PC-9 (cell line): ENCODE results near the gene GPATCH3. TPM values are rescaled to one million over a fixed set of nuclear protein-coding genes. Genes with fewer than 3 reads are reported as not detected.
"Not testable (repeated sequence)": the region's sequence is repeated elsewhere in the genome, so short reads cannot be mapped to it uniquely, and the experiment has no call there.

Experiments
- BruUV-seq: library from RNA; stranded (reverse); fragments of 400-500 nt; replicated peaks from 2 replicates; lab custom pipeline; 2021; lab: Mats Ljungman, UMichigan
- CTCF ChIA-PET: fragments of 300-600 bp; sonication (Branson Sonifier 250); formaldehyde crosslinking; loops from one replicate; lab custom pipeline; 2022; ENCODE audit warnings: antibody characterized with exemption; lab: Charles Lee
- POLR2A ChIA-PET: fragments of 300-600 bp; sonication (Branson Sonifier 250); formaldehyde crosslinking; loops from one replicate; lab custom pipeline; 2022; ENCODE audit warnings: antibody characterized with exemption; ENCODE audit not compliant: unreplicated experiment; lab: Charles Lee
- DNase-seq, 2 experiments: peaks; one replicate each; pipeline versions ENCODE4 v3.0.0 to v3.0.0-alpha.2; 2015 to 2022; ENCODE audit warnings: mixed read lengths in 1 of 2
- H2AFZ ChIP-seq: fragments of 200-600 bp; sonication (generic); 2 replicates; pipeline ENCODE4 v1.8.1; 2017; ENCODE audit warnings: antibody characterized with exemption
- H3F3A ChIP-seq: fragments of 200-600 bp; sonication (generic); 2 replicates; pipeline ENCODE4 v1.8.1; 2017; ENCODE audit warnings: antibody characterized with exemption, mild to moderate bottlenecking, low read depth; ENCODE audit not compliant: insufficient read depth
- H3K27ac ChIP-seq: fragments of 200-600 bp; sonication (generic); 2 replicates; pipeline ENCODE4 v1.6.1; 2016; ENCODE audit warnings: mixed run types
- H3K27me3 ChIP-seq: fragments of 200-600 bp; sonication (generic); 2 replicates; pipeline ENCODE4 v1.6.1; 2016; ENCODE audit warnings: low read depth, mixed run types; ENCODE audit not compliant: insufficient read depth
- H3K36me3 ChIP-seq: fragments of 200-600 bp; sonication (generic); 2 replicates; pipeline ENCODE4 v1.6.1; 2016; ENCODE audit warnings: low read depth, mixed run types
- H3K4me1 ChIP-seq: fragments of 200-600 bp; sonication (generic); replicated peaks from 2 replicates; pipeline ENCODE4 v1.6.1; 2016; ENCODE audit warnings: mixed run types; ENCODE audit not compliant: insufficient read depth
- H3K4me2 ChIP-seq: fragments of 200-600 bp; sonication (generic); 2 replicates; pipeline ENCODE4 v1.6.1; 2017; ENCODE audit warnings: mixed run types
- H3K4me3 ChIP-seq: fragments of 200-600 bp; sonication (generic); 2 replicates; pipeline ENCODE4 v1.6.1; 2016; ENCODE audit warnings: mixed run types
- H3K79me2 ChIP-seq: fragments of 200-600 bp; sonication (generic); 2 replicates; pipeline ENCODE4 v1.6.1; 2017; ENCODE audit warnings: low read depth, mixed run types
- H3K9me2 ChIP-seq: fragments of 200-600 bp; sonication (generic); 2 replicates; pipeline ENCODE4 v1.8.1; 2017; ENCODE audit warnings: mild to moderate bottlenecking; ENCODE audit not compliant: insufficient read depth
- H3K9me3 ChIP-seq: fragments of 200-600 bp; sonication (generic); 2 replicates; pipeline ENCODE4 v1.8.1; 2016; ENCODE audit warnings: low read depth; ENCODE audit not compliant: insufficient read depth
- H4K20me1 ChIP-seq: fragments of 200-600 bp; sonication (generic); 2 replicates; pipeline ENCODE4 v1.8.1; 2017; ENCODE audit not compliant: insufficient read depth
- CTCF ChIP-seq: fragments of 200-600 bp; sonication (generic); conservative IDR thresholded peaks from 2 replicates; pipeline ENCODE4 v1.6.1; 2017; ENCODE audit warnings: mixed run types, antibody characterized with exemption, mild to moderate bottlenecking, moderate library complexity
- EZH2 ChIP-seq: fragments of 200-600 bp; sonication (generic); IDR thresholded peaks from 2 replicates; pipeline ENCODE4 v1.8.0; 2017; ENCODE audit warnings: antibody characterized with exemption, low read depth
- intact Hi-C: fragments of 100-400 bp; cut with micrococcal nuclease; formaldehyde crosslinking; loops from one replicate; pipeline ENCODE4 v1.10.0; 2022; ENCODE audit not compliant: unreplicated experiment
- total RNA-seq: library from RNA; stranded (reverse); gene quantifications from 2 replicates; pipeline ENCODE4 v1.2.3, GENCODE V29; 2021

The GPATCH3 gene
- total RNA-seq, 1 experiment from 2014 or later, result 13.1 TPM

GRCh38 chr1:26949266-26949925 lies 49.1 kb upstream of the GPATCH3 start:
- Histone ChIP-seq H3K36me3 (0 out of 2 replicates have a peak, but pooled peaks cover 3% of the 10 kb centered on the region), H3K4me2 (no peak overlapping the region), H3K4me1 (no peaks in the 10 kb centered on the region), H3K27ac (no peak overlapping the region), H3F3A (peaks cover 40% of the 10 kb centered on the region; the same call in 1 of the 2 replicates), H3K9me2 (no peaks in the 10 kb centered on the region), H3K4me3 (no peak overlapping the region), H3K9me3 (no peaks in the 10 kb centered on the region), H3K27me3 (no peaks in the 10 kb centered on the region), H3K79me2 (no peaks in the 10 kb centered on the region), H2AFZ (no peak overlapping the region), H4K20me1 (no peaks in the 10 kb centered on the region)
- TF ChIP-seq EZH2, result no peak
- no peak for TF ChIP-seq CTCF
- intact Hi-C loops, result no loop called here
- no peak for DNase-seq
- BruUV-seq, result TSS peak; percentile 11
- POLR2A ChIA-PET, result no interaction called here
- CTCF ChIA-PET, result no interaction called here

- H3K4me1 ChIP-seq, H2AFZ ChIP-seq, intact Hi-C loops, H3K27me3 ChIP-seq, CTCF ChIA-PET, BruUV-seq, H4K20me1 ChIP-seq, POLR2A ChIA-PET, H3K9me3 ChIP-seq, H3K4me3 ChIP-seq, H3K27ac ChIP-seq, H3K79me2 ChIP-seq, H3K36me3 ChIP-seq, DNase-seq, H3K9me2 ChIP-seq, H3K4me2 ChIP-seq: not testable (repeated sequence)
- peaks cover 40% of the 10 kb centered on the region; the same call in 1 of the 2 replicates for H3F3A ChIP-seq
These were observed 48.4 kb upstream of the GPATCH3 start for GRCh38 chr1:26948725-26949057.

GRCh38 chr1:26946270-26946669 lies 46.0 kb upstream of the GPATCH3 start:
- intact Hi-C loops, result no loop called here
- BruUV-seq, result no TSS peak
- POLR2A ChIA-PET, result interaction anchor here (0.6 kb wide), 1 partner anchor 107 kb away, joined by 5 read pairs; no protein-coding TSS in a partner anchor

More at GRCh38 chr1:26946270-26946669, 46.0 kb upstream of the GPATCH3 start:
- Histone ChIP-seq H3K36me3 (no peaks in the 10 kb centered on the region), H4K20me1 (no peaks in the 10 kb centered on the region; the same call in 1 of the 2 replicates), H3K4me2 (no peak overlapping the region), H3K4me1 (no peaks in the 10 kb centered on the region), H3K27ac (no peak overlapping the region), H3K79me2 (no peaks in the 10 kb centered on the region), H3F3A (peaks cover 40% of the 10 kb centered on the region; the same call in 1 of the 2 replicates), H2AFZ (no peak overlapping the region), H3K4me3 (no peak overlapping the region), H3K27me3 (no peaks in the 10 kb centered on the region), H3K9me3 (no peaks in the 10 kb centered on the region), H3K9me2 (no peaks in the 10 kb centered on the region)
- no peak for DNase-seq
- TF ChIP-seq EZH2, result no peak
- TF ChIP-seq CTCF, result no peak
- CTCF ChIA-PET, result no interaction called here
